SW 1271 (cell line): ENCODE results near the gene PTGDS.

ENCODE experiments used
- DNase-seq, 2 experiments: peaks; one replicate each; lab custom pipeline; 2025; lab: John Stamatoyannopoulos, UW

PTGDS gene

GRCh38 chr9:137022662-137023008 lies 45.3 kb downstream of the PTGDS start:
- no peak for DNase-seq

- no peak for DNase-seq
Measured at GRCh38 chr9:137023157-137023556, 45.9 kb downstream of the PTGDS start.

GRCh38 chr9:137023583-137023991 lies 46.3 kb downstream of the PTGDS start:
- DNase-seq: no peak

DNA sequence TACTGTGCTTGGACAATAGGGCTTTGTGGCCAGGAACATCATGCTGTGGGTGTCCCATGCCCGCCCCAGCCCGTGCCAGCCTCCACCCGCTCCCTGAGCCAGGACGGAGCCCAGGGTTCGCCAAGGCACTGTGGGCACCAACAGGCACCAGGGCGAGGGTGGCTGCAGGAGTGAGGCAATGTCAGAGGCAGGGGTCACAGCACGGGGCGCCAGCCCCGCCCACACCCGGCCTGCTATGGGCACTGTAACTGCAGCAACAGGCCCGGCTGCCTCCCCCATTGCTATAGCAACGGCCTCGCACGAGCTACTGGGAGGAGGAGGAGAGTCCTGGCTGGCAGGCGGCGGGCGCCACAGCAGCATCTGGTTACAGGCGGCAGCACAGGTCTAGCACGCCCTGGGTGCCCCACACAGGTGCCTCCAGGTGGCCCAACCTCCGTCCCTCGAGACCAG lies 48.2 kb downstream of the PTGDS start:
- no peak for DNase-seq

- no peak for DNase-seq
Measured at GRCh38 chr9:137026384-137026783, 49.1 kb downstream of the PTGDS start.

DNA sequence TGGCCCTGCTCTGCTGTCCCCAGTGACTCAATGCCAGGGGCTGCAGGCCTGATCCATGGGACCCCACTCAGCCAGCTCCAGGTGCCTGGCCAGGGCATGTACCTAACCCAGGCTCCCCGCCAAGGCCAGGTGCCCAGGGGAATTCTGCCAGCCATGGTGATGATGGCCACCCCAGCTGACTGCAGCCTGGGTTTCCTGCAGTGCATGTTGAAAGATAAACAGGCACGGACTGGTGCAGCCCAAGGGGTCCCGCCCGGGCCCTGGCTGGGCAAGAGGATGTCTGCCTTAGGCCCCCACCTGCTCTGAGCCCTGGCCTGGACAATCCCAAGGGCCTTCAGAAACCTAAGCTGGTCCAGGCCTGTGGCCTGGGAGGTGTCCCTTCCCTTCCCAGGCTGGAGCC lies 49.5 kb downstream of the PTGDS start:
- DNase-seq: no peak

DNA sequence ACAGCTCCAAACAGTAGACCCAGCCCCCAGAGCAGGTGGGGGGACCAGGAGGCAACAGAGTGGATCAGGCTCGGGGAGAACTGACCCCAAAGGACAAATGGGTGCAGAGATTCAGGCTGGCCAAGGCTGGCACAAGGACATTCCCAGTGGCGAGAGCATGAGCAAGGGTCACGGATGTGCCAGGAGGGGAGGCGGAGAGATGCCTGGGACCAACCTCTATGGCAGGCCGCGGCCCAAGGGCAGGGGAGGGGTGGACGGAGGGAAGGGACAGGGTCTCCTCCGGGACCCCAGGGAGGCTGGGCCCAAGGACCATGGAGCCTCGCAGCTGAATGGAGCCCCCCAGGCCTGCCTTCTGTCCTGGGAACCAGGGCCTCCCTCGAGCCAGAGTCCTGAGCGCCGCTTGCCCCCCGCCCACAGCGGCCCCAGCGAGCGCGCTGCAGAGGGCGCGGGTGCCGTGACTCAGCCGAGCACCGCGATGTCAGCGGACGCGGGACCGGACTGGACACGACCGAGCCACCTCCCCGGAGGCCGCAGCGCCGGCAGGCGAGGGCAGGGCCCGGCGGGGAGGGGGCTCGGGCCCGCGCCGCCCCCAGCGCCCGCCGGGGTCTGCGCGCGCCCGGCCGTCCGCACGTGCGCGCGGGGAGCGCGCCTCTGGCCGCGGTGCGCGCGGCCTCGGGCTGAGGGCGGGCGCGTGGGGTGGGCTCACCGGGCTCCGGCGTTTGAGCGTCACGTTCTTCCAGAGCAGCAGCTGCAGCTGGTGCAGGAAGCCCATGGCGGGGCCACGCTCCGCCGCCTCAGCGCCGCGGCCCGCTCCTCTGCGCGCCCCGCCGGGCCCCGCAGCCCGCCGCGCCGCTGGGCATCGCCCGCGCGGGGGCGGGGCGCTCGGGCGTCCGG lies 50.3 kb downstream of the PTGDS start, which contains the start of gene ABCA2:
Gene ABCA2, minus strand, starts transcription at position 869 of the 894 bp plus-strand sequence. Its CDS starts 97 bp downstream, at position 772.
- peak in 1 of 2 experiments; percentile 39 for DNase-seq

- DNase-seq: peak in 1 of 2 experiments; percentile 44
Measured at GRCh38 chr9:137028263-137029057, 51.2 kb downstream of the PTGDS start.

DNA sequence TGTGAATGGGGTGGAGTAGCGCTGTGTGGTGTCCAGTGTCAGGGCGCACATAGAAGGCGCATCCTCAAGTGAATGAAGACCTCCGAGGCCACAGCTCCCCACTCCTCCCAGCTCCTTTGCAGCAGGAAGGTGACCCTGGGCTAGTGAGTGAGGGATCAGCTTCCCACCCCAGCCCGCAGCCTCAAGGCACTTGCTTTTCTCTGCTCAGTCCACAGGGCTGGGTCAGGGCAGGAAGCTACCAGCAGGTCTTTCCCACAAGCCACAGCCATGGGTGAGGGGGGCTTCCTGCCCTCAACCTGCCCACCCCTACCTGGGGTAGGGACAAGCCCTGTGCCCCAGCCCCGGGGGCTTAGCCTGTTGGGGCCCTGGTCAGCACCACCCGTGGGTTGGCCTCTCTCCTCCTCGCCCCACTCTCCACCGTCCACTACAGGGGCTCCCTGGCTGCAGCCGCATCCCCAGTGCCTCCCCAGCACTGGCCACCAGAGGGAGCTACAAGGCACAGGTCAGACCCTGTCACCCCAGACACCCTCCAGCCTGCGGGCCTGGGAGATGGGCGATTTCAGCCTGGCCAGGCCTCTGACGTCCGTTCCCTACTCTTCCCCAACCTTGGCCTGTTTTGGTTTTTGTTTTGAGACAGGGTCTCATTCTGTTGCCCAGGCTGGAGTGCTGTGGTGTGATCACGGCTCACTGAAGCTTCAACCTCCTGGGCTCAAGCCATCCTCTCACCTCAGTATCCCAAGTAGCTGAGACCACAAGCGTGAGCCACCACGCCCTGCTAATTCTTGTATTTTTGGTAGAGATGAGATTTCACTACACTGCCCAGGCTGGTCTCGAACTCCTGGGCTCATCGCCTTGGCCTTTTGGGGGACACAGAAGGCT lies 52.0 kb downstream of the PTGDS start:
- DNase-seq: peak; percentile 23 to 65

GRCh38 chr9:137030006-137030405 lies 52.7 kb downstream of the PTGDS start:
- no peak for DNase-seq

DNA sequence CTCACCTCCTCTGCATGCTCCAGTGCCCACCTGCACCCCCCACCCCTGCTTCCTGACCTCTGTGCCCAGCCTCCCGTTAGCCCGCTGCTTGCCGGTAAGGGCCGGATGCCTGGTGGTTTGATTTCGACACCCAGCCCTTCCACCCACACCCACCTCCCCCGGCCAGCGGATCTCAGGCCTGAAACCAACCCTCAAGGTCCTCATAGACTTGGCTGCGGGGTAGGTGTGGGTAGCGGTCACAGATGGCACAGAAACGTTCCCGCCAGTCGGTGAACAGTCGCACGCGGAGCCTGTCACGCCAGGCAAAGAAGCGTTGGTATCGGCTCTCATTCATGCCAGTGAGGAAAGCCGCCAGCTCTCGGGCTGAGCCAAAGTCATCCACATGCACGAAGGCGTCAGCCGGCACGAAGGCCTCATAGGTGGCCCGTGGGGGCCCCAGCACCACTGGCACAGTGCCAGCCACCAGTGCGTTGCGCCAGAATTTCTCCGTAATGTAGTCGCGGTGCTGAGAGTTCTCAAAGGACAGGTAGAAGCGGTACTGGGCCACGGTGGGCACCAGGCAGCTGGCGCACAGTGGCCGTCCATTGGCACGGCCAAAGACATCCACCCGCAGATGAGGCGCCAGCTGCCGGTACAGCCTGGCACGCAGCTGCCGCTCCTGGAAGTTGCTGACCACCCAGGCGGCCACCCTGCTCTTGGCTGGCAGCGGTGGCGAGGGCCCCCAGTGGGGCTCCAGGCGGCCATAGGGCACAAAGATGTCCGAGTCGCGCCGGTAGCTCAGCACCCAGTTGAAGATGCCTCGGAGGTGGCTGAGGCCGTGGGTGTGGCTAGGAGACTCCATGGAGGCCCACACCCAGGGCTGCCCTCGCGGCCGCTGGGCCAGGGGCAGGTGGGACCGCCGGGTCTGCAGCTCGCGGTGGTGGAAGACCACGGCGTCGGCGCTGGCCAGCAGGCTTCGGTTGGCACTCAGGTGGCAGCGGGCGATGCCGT lies 53.5 kb downstream of the PTGDS start:
- DNase-seq: no peak
